ENCODE data around the gene RPL29.

The RPL29 gene

DNA sequence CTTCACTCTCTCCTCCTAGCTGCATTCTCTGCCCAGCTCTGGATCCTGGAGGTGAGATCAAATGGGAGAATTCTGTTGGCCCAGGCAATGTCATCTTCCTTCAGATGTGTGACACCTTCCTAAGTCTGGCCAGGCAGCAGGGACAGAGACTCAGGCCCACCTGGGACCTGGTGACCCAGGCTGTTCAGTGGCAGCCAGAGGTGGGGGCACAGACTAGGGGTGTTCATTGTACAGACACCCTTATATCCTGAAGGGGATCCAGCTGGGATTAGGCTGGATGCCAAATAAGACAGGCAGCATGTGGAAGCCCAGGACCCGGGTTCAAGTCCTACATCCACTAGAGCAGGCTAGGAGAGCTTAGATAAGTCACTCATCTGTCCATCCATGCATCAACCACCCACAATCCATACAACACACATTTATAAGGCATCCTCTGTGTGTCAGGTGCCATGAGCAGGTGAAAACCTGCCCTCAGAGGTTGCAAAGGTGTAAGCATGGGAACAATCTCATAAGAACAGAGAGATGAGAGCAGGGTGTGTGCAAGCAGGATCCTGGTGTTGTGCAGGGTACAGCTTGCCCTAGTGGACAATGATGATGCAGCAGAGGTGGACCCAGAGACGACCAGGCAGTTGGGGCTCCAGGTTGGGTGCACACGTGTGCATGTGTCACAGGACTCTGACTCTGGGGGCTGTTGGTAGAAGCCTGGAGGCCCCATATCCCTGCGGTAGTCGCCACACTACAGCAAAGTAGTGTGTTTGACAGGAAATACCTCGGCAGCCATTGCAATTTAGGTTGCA, 18.3 kb upstream of the RPL29 start:
- Histone ChIP-seq H3K27ac (ENCODE audit: low read depth, low read length) (no peak overlapping the region), H3K27me3 (ENCODE audit: control insufficient read depth, insufficient read depth, low read length) (no peaks in the 10 kb centered on the region), H3K9ac (ENCODE audit: low read length) (no peak overlapping the region), H3K4me3 (ENCODE audit: low read length) (no peak overlapping the region), H3K36me3 (ENCODE audit: control insufficient read depth, insufficient read depth, low read length) (no peaks in the 10 kb centered on the region), H3K4me1 (ENCODE audit: control insufficient read depth, insufficient read depth, low read length) (no peaks in the 10 kb centered on the region)

DNA sequence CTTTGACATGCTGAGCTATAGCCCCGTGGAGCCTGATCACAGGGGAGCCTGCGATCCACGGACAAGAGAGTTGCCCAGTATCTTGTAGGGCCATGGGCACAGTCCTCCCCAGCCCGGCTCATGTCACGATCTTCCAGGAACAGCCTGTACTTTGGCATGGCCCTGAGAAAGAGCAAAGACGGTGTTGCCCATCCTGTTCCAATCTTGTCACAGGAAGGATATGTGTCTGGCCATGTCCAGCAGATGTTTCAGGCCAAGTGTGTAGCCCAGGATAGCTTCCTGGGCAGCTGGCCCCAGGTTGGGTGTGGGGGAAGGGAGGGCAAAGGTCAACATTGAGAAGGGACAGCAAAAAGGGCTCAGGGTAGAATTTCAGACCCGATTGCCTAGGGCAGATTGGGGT, 17.0 kb upstream of the RPL29 start:
- no peak overlapping the region for H3K4me3 ChIP-seq (ENCODE audit: low read length)
- H3K36me3 ChIP-seq (ENCODE audit: control insufficient read depth, insufficient read depth, low read length) = no peaks in the 10 kb centered on the region
- H3K9ac ChIP-seq (ENCODE audit: low read length) = no peak overlapping the region
- H3K27ac ChIP-seq (ENCODE audit: low read depth, low read length) = no peak overlapping the region
- no peaks in the 10 kb centered on the region for H3K4me1 ChIP-seq (ENCODE audit: control insufficient read depth, insufficient read depth, low read length)
- H3K27me3 ChIP-seq (ENCODE audit: control insufficient read depth, insufficient read depth, low read length) = no peaks in the 10 kb centered on the region

DNA sequence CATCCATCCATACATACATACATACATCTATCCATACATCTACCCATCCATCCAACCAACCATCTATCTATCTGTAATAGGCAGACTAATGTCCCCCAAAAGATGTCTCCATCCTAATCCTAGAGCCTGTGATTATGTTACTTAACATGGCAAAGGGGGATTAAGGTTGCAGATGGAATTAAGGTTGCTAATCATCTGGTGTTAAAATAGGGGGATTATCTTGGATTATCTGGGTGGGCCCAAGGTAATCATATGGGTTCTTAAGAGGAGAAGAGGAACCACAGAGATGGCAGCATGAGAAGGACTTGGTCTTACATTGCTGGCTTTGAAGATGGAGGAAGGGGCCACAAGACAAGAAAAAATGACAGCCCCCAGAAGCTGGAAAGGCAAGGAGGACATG, 14.7 kb upstream of the RPL29 start:
- Histone ChIP-seq H3K27ac (ENCODE audit: low read depth, low read length) (no peak overlapping the region), H3K4me1 (ENCODE audit: control insufficient read depth, insufficient read depth, low read length) (no peaks in the 10 kb centered on the region), H3K4me3 (ENCODE audit: low read length) (no peak overlapping the region), H3K27me3 (ENCODE audit: control insufficient read depth, insufficient read depth, low read length) (no peaks in the 10 kb centered on the region), H3K36me3 (ENCODE audit: control insufficient read depth, insufficient read depth, low read length) (no peaks in the 10 kb centered on the region), H3K9ac (ENCODE audit: low read length) (no peak overlapping the region)

DNA sequence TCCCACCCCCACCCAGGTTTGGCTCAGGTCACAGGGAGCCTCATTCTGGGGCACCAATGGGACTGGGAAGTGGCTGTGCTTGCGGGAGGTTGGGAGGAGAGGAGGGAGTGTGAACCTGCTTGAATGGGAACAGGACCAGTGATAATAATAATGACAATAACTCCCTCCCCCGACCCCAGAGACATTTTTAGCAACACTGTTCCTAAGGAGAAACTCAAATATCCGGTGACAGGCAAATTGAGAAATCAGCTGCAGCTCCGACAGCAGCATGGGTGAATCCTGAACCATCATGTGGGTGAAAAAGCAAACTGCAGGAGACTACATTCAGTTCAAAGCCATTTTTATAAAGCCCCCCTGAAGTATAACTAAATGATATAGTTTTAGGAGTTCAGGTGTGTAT, 11.6 kb upstream of the RPL29 start:
- no peak overlapping the region for H3K9ac ChIP-seq (ENCODE audit: low read length)

DNA sequence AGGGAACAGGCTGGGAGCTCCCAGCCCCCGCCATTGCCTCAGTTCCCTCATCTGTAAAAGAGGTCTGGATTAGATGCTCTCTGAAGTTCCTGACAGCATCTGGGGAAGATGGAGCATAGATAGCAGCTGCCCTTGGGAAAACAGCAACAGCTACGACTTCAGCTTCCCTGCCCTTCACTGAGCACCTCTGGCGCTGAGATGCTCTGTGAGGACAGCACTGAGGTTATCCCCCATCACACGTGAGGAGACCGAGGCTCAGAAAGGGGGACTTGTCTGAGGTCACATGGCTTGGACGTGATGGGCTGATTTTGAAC, 11.1 kb upstream of the RPL29 start:
- H3K9ac ChIP-seq (ENCODE audit: low read length) = no peak overlapping the region
- H3K27ac ChIP-seq (ENCODE audit: low read depth, low read length) = no peak overlapping the region
- no peak overlapping the region for H3K4me3 ChIP-seq (ENCODE audit: low read length)
- H3K27me3 ChIP-seq (ENCODE audit: control insufficient read depth, insufficient read depth, low read length) = no peaks in the 10 kb centered on the region
- no peaks in the 10 kb centered on the region for H3K4me1 ChIP-seq (ENCODE audit: control insufficient read depth, insufficient read depth, low read length)
- no peaks in the 10 kb centered on the region for H3K36me3 ChIP-seq (ENCODE audit: control insufficient read depth, insufficient read depth, low read length)

More for the DNA sequence above, 11.6 kb upstream of the RPL29 start:
- H3K27ac ChIP-seq (ENCODE audit: low read depth, low read length) = no peak overlapping the region
- H3K27me3 ChIP-seq (ENCODE audit: control insufficient read depth, insufficient read depth, low read length) = no peaks in the 10 kb centered on the region
- no peaks in the 10 kb centered on the region for H3K36me3 ChIP-seq (ENCODE audit: control insufficient read depth, insufficient read depth, low read length)
- H3K4me1 ChIP-seq (ENCODE audit: control insufficient read depth, insufficient read depth, low read length) = no peaks in the 10 kb centered on the region
- no peak overlapping the region for H3K4me3 ChIP-seq (ENCODE audit: low read length)

DNA sequence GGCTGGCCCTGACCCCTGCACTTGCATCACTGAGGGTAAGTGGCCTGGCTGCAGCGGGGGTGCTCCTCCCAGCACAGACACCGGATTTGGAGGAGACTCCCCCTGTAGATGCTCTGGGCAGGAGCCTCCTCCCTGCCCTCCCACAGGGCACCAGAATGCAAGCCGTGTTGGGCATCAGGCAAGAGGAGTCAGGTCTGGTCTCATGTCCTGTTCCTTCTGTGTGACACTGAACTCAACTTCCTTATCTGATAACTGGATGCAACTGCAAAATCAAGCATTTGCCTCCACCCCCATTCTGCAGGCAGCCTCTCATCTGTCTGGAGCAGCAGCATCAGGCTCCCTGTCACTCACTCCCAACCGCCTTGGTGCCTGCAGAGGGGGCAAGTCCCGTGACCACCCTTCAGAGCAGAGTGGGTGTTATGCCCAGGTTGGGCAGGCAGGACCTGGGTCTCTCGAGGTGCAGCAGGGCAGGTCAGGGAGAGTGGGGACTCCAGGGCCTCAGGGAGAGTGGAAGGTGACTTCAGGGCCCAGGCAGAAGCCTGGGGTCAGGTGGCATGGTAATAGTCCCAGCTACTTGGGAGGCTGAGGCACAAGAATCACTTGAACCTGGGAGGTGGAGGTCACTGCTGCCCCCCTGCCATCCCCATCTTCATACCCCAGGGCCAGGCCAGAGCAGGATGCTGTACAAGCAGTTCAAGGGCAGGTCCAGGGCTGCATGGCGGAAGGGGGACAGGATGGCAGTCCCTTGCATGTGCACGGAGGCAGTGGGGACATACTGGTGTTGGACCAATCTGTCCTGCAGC, 10.5 kb upstream of the RPL29 start:
- H3K27ac ChIP-seq (ENCODE audit: low read depth, low read length) = no peak overlapping the region
- H3K27me3 ChIP-seq (ENCODE audit: control insufficient read depth, insufficient read depth, low read length) = peaks cover 3% of the 10 kb centered on the region
- H3K4me1 ChIP-seq (ENCODE audit: control insufficient read depth, insufficient read depth, low read length) = no peaks in the 10 kb centered on the region
- no peak overlapping the region for H3K4me3 ChIP-seq (ENCODE audit: low read length)
- no peaks in the 10 kb centered on the region for H3K36me3 ChIP-seq (ENCODE audit: control insufficient read depth, insufficient read depth, low read length)
- no peak overlapping the region for H3K9ac ChIP-seq (ENCODE audit: low read length)

DNA sequence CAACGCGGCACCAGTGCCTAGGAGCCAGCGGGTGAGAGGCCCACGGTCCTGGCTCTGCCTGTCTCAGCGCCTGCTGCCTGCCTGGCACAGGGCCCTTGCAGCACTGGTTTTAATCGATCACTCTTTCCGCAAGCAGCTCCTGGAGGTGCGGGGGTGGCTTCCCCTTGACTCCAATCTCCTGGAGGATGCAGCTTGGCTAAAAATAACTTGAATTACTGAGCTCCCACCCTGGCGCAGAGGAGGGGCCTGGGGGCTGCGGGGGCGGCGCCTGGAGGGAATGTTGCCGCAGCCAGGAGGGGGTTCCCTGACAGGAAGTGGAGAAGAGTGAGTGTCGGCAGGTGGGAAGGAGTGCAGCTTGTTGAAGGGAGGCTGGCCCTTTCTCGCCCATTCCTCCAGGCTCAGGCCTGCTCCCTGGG, 9.9 kb upstream of the RPL29 start:
- Histone ChIP-seq H3K27me3 (ENCODE audit: control insufficient read depth, insufficient read depth, low read length) (peaks cover 3% of the 10 kb centered on the region), H3K4me3 (ENCODE audit: low read length) (no peak overlapping the region), H3K9ac (ENCODE audit: low read length) (no peak overlapping the region), H3K4me1 (ENCODE audit: control insufficient read depth, insufficient read depth, low read length) (no peaks in the 10 kb centered on the region), H3K36me3 (ENCODE audit: control insufficient read depth, insufficient read depth, low read length) (no peaks in the 10 kb centered on the region), H3K27ac (ENCODE audit: low read depth, low read length) (no peak overlapping the region)

DNA sequence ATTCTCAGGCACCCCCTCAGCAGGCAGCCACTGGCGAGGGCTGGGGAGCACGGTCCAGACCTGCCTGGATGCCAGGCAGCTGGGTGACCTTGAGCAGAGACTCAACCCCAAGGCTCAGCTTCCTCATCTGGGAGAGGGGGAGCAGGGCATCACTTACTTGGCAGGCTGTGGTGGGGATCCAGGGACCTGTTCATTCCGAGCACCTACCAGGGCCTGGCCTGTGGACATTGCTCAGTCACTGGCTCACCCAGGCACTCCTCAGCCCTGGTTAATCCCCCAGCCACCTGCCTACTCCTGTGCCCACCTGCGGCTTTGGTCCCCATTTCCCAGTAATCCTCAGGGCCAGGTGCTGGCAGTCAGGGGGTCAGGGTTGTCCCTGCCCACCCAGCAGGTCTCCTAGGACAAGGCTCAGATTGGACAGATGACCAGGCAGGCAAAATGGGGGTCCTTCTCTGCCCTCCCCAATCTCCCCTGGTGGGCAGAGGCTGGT, 9.3 kb upstream of the RPL29 start:
- Histone ChIP-seq H3K9ac (ENCODE audit: low read length) (no peak overlapping the region), H3K4me3 (ENCODE audit: low read length) (no peak overlapping the region), H3K27ac (ENCODE audit: low read depth, low read length) (no peak overlapping the region), H3K36me3 (ENCODE audit: control insufficient read depth, insufficient read depth, low read length) (no peaks in the 10 kb centered on the region), H3K4me1 (ENCODE audit: control insufficient read depth, insufficient read depth, low read length) (no peaks in the 10 kb centered on the region), H3K27me3 (ENCODE audit: control insufficient read depth, insufficient read depth, low read length) (peaks cover 3% of the 10 kb centered on the region)

DNA sequence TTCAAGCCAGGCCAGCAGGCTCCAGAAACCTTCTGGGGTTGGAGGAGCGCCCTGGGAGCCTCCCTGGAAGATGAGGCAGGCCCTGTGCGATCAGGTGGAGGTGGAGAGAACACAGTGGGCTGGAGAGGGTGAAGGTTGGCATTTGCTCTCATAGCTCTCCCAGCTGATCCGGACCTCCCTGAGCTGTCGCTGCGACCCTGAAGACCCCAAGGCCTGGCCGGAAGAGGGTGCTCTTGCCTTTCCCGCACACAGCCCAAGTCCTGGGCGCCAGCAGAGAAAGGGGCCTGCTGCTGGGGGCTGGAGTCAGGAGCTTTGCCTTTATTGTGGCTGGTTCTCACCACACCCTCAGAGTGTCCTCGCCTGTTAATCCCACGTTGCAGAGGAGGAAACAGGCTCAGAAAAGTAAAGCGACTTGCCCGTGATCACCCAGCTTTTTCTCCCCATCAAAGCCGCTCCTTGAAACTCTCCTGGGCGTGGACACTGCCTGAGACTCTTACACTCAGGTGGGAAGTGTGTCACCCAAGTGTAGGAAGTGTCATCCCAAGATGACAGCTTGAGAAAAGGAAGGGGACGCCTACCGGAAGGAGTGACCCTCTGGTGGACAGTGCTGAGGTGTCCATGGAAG, 8.6 kb upstream of the RPL29 start:
- H3K9ac ChIP-seq (ENCODE audit: low read length) = no peak overlapping the region
- no peaks in the 10 kb centered on the region for H3K4me1 ChIP-seq (ENCODE audit: control insufficient read depth, insufficient read depth, low read length)
- H3K27ac ChIP-seq (ENCODE audit: low read depth, low read length) = no peak overlapping the region
- no peaks in the 10 kb centered on the region for H3K36me3 ChIP-seq (ENCODE audit: control insufficient read depth, insufficient read depth, low read length)
- H3K4me3 ChIP-seq (ENCODE audit: low read length) = no peak overlapping the region
- H3K27me3 ChIP-seq (ENCODE audit: control insufficient read depth, insufficient read depth, low read length) = peaks cover 3% of the 10 kb centered on the region

DNA sequence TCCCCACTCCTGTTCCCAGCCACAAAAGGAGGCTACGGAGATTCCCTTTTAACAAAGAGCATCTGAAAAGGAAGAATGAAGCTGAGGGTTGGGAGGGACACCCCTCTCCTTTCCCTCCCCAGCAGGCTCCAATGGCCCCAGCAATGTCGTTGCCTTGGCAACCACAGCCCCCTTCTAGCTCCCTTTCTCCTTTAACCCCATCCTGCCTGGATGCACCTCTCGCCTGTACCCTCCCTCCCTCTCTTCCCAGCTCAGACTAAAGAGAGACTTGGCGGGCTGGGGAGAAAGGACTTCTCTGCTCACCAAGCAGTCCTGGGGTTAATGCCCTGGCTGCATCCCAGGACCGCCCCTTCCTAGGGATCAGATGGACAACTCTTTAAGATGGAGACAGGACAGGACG, 7.1 kb upstream of the RPL29 start:
- H3K9ac ChIP-seq (ENCODE audit: low read length) = no peak overlapping the region
- H3K27me3 ChIP-seq (ENCODE audit: control insufficient read depth, insufficient read depth, low read length) = peaks cover 3% of the 10 kb centered on the region
- H3K27ac ChIP-seq (ENCODE audit: low read depth, low read length) = no peak overlapping the region
- H3K4me1 ChIP-seq (ENCODE audit: control insufficient read depth, insufficient read depth, low read length) = no peaks in the 10 kb centered on the region
- no peak overlapping the region for H3K4me3 ChIP-seq (ENCODE audit: low read length)
- no peaks in the 10 kb centered on the region for H3K36me3 ChIP-seq (ENCODE audit: control insufficient read depth, insufficient read depth, low read length)

DNA sequence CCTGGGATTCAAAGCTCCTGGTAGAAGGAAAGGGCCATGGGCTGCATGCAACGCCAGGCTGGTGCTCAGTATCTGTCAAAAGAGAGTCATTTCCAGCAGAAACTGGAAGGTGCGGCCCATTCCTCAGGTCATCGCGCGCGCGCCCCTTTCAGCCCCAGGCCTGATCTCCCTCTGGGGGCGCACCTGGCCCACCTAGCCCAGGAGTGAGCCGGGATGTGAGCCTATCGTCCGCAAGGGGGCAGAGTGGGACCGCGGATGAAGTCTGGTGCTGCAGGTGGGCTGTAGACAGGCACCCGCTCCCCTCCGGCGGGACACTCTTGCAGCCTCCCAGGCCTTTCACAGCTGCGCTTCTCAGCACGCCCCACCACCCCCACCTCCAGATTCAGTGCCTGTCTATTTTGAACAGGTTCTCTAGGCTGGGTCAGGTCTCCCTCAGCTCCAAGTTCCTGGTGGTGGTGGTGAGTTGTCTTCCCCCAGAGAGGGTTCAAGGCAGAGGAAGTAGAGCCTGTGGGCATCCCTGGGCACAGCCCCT, 5.8 kb upstream of the RPL29 start:
- no peaks in the 10 kb centered on the region for H3K36me3 ChIP-seq (ENCODE audit: control insufficient read depth, insufficient read depth, low read length)
- no peak overlapping the region for H3K27ac ChIP-seq (ENCODE audit: low read depth, low read length)
- no peak overlapping the region for H3K9ac ChIP-seq (ENCODE audit: low read length)
- no peak overlapping the region for H3K4me3 ChIP-seq (ENCODE audit: low read length)
- H3K27me3 ChIP-seq (ENCODE audit: control insufficient read depth, insufficient read depth, low read length) = peaks cover 3% of the 10 kb centered on the region
- H3K4me1 ChIP-seq (ENCODE audit: control insufficient read depth, insufficient read depth, low read length) = no peaks in the 10 kb centered on the region

DNA sequence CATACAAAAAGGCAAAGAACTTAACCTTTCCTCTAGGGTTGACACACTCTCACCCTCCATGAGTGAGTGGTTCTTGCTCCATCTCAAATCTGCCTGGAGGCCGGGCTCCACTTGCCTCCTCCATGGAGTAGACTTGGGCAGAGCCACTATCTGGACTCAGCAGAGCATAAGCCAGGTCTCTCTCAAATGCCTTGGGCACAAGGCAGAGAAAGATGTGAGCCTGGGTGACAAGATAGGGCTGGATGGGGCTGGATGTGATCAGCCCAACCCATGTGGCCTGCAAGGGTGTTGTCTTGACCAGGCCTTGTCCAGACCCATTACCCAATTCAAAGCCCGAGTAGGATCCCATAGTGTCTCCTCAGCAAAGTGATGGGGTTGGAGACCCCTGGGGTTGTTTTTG, 4.2 kb upstream of the RPL29 start:
- Histone ChIP-seq H3K27ac (ENCODE audit: low read depth, low read length) (no peak overlapping the region), H3K36me3 (ENCODE audit: control insufficient read depth, insufficient read depth, low read length) (no peaks in the 10 kb centered on the region), H3K4me3 (ENCODE audit: low read length) (no peak overlapping the region), H3K9ac (ENCODE audit: low read length) (no peak overlapping the region), H3K4me1 (ENCODE audit: control insufficient read depth, insufficient read depth, low read length) (peaks cover 6% of the 10 kb centered on the region), H3K27me3 (ENCODE audit: control insufficient read depth, insufficient read depth, low read length) (peaks cover 3% of the 10 kb centered on the region)
